GM12874 (cell line): ENCODE measurements around the gene NAP1L4.

Source experiments
- TF ChIP-seq, protein P1 (sequence below): IDR thresholded peaks from 2 replicates; pipeline ENCODE4 v1.5.1; 2011; ENCODE audit warnings: low read depth, mild to moderate bottlenecking, control low read depth, low read length, moderate library complexity; ENCODE audit not compliant: insufficient read depth

The NAP1L4 gene

GRCh38 chr11:3030289-3031070, 38.4 kb upstream of the NAP1L4 start:
- TF ChIP-seq, protein P1, sequence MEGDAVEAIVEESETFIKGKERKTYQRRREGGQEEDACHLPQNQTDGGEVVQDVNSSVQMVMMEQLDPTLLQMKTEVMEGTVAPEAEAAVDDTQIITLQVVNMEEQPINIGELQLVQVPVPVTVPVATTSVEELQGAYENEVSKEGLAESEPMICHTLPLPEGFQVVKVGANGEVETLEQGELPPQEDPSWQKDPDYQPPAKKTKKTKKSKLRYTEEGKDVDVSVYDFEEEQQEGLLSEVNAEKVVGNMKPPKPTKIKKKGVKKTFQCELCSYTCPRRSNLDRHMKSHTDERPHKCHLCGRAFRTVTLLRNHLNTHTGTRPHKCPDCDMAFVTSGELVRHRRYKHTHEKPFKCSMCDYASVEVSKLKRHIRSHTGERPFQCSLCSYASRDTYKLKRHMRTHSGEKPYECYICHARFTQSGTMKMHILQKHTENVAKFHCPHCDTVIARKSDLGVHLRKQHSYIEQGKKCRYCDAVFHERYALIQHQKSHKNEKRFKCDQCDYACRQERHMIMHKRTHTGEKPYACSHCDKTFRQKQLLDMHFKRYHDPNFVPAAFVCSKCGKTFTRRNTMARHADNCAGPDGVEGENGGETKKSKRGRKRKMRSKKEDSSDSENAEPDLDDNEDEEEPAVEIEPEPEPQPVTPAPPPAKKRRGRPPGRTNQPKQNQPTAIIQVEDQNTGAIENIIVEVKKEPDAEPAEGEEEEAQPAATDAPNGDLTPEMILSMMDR: no peak

DNA sequence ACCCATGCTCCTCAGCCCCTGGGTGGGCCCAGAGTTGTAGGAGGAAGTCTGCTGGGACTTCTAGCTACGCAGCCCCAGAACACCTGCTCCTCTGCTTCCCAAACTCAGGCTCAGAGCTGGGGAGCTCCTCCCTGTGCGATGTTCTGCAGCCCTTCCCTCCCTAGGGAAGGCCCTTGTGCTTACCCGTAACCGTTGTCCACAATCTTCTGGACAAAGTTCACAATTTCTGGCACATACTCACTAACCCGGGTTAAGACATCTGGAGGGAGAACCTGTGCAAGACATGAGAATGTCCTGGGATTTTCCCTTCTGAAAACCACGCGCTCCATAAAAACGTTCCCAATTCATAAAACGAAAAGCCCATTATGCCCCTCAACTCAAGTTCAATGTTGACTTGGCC, 36.7 kb upstream of the NAP1L4 start:
- TF ChIP-seq, protein P1: no peak

DNA sequence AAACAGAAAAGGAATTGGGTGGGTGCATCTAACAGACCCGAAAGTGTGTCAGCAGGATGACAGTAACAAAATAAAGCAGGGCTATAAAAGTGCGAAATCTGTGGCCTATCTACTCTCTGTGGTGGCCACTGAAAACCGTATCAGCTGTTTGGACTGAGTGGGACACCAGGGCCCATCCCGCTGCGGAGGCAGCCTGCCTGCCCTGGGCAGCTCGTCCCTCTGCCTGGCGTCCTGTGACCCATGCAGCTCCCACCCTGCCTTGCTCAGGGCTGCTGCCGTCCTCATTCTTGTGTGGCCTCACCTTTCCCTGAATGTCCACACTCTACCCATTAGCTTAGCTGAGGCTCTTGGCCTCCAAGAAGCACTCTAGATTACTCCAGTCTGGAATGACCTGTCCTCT, 34.7 kb upstream of the NAP1L4 start:
- TF ChIP-seq, protein P1: no peak

- TF ChIP-seq, protein P1: no peak
These were observed 30.9 kb upstream of the NAP1L4 start for GRCh38 chr11:3022982-3023381.

DNA sequence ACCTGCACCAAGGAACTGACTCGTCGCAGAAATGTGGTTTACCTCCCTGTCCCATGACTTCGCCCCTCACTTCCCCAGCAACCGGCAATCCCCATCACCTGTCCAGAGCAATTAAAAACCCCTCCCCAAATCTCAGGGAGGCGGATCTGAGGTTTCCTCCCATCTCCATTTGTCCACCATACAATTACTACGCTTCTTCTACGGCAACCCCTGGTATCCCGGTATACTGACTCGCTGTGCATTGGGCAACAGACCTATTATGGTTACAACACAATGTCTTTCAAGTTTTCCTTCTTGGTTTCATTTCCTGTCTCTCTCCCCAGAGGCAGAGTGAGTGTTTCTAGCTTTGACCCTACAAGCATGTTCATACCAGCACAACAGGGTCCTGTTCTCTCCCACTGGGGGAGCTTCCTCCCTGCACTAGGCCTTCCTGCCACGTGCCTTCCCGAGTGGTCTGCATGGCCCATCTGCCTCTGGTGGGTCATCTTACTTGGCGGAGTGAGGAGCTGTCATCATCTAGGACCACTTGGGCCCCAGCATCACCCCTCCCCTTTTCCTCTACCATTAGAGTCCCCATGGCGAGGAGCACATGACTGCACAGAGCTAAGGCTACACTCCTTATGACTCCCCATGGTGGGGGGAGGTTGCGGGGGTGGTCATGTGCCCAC, 30.3 kb upstream of the NAP1L4 start:
- TF ChIP-seq, protein P1: no peak

GRCh38 chr11:3021125-3021524, 29.0 kb upstream of the NAP1L4 start:
- TF ChIP-seq, protein P1: peak; percentile 63

- TF ChIP-seq, protein P1: no peak
These were observed 27.9 kb upstream of the NAP1L4 start for GRCh38 chr11:3020011-3020410.
